GM18505 (cell line): Measurements from ENCODE around the gene HRK.

Source experiments
- ATAC-seq: cut with Tn5 transposase; IDR thresholded peaks from one replicate; pipeline ENCODE4 v1.9.1; 2021; ENCODE audit not compliant: unreplicated experiment
- POLR2A ChIP-seq: IDR thresholded peaks from 4 replicates; pipeline ENCODE4 v1.6.1; 2011; ENCODE audit warnings: borderline replicate concordance; ENCODE audit not compliant: insufficient read depth, insufficient read length; ENCODE audit errors: extremely low read depth

HRK gene

GRCh38 chr12:116916714-116917114 is 35.5 kb upstream of the HRK start:
- ATAC-seq = no peak
- TF ChIP-seq POLR2A = no peak

- ATAC-seq = no peak
- no peak for TF ChIP-seq POLR2A
These were observed 34.9 kb upstream of the HRK start for GRCh38 chr12:116916122-116916521.

GRCh38 chr12:116915326-116915725 is 34.1 kb upstream of the HRK start:
- no peak for ATAC-seq
- no peak for TF ChIP-seq POLR2A

- ATAC-seq = peak; percentile 90
These were observed 29.6 kb upstream of the HRK start, which contains the start of gene FBXW8 for GRCh38 chr12:116910645-116911451. Gene FBXW8, plus strand, starts transcription at chr12:116910950. Its CDS starts 88 bp downstream, at chr12:116911038.

GRCh38 chr12:116910280-116910644 is 29.0 kb upstream of the HRK start:
- ATAC-seq = no peak
- no peak for TF ChIP-seq POLR2A

More at GRCh38 chr12:116910645-116911451, 29.6 kb upstream of the HRK start, which contains the start of gene FBXW8:
- peak; percentile 58 for TF ChIP-seq POLR2A

- no peak for TF ChIP-seq POLR2A
- no peak for ATAC-seq
These were observed 25.0 kb upstream of the HRK start for GRCh38 chr12:116906285-116906684.

GRCh38 chr12:116903818-116904217 is 22.6 kb upstream of the HRK start:
- no peak for ATAC-seq
- no peak for TF ChIP-seq POLR2A

GRCh38 chr12:116901612-116902011 is 20.4 kb upstream of the HRK start:
- no peak for ATAC-seq
- no peak for TF ChIP-seq POLR2A

GRCh38 chr12:116898669-116899068 is 17.4 kb upstream of the HRK start:
- TF ChIP-seq POLR2A = no peak
- ATAC-seq = no peak

- no peak for TF ChIP-seq POLR2A
- ATAC-seq = no peak
These were observed 16.2 kb upstream of the HRK start for GRCh38 chr12:116897476-116897875.

- TF ChIP-seq POLR2A = no peak
- no peak for ATAC-seq
These were observed 15.2 kb upstream of the HRK start for GRCh38 chr12:116896411-116896924.

GRCh38 chr12:116894913-116895312 is 13.7 kb upstream of the HRK start:
- TF ChIP-seq POLR2A = no peak
- no peak for ATAC-seq

DNA sequence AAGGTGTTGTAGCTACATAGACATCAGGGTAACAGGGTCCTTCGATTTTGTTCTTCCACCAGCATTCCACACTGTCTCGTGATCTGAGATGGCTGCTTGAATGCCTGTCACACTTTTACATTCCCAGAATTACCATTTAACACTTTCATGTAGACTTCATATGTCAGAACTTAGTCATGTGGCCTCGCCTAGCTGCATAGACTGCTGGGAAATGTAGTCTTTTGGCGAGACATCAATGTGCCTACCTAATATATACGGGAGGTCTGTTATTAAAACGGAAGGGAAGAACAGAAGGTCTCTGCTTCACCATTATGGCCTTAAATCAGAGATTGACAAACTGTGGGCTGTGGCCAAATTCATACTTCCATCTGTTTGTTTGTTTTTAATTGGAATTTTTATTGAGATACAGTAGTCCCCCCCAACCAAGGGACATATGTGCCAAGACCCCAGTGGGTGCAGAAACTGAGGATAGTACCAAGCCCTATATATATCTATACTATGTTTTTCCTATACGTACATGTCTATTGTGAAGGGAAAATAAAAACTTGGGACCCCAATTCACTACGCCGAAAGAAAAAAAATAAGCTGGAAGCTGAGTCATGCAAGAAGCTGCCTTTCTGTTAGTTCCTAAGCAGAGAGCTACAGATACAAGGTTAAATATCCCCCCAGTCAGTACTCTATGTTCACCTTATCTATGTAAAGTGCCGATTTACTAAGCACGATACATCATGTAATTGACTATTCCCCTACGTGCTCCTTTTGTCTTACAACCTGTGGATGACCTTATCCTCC is 11.3 kb upstream of the HRK start:
- no peak for TF ChIP-seq POLR2A
- no peak for ATAC-seq

DNA sequence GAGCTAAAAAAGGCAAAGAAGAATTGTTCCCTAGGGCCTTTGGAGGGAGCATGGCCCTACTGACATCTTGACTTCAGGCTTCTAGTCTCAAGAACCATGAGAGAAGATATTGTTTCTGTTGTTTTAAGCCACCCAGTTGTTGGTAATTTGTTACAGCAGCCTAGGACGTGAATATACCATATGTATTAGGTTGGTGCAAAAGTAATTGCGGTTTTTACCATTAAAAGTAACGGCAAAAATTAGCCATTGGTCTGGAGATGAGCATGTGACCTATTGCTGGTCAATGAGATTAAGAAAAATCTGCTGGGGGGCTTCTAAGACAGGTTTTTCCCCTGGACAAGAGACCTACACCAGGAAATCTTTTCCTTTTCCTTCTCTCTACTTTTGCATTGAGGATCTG is 9.8 kb upstream of the HRK start:
- no peak for TF ChIP-seq POLR2A
- no peak for ATAC-seq

- no peak for TF ChIP-seq POLR2A
- ATAC-seq = no peak
These were observed 9.1 kb upstream of the HRK start for GRCh38 chr12:116890330-116890729.

GRCh38 chr12:116887897-116888296 is 6.7 kb upstream of the HRK start:
- no peak for ATAC-seq
- no peak for TF ChIP-seq POLR2A
